Vagina (tissue), 2 donors: ENCODE measurements around the gene RPRML.

Experiments
- POLR2A ChIP-seq, 2 donors: fragments of 450-650 bp; IDR thresholded peaks; one replicate each; pipeline ENCODE4 v1.6.1; 2017; ENCODE audit warnings: antibody characterized with exemption in 2 of 2, mild to moderate bottlenecking in 2 of 2, moderate library complexity in 2 of 2
- TF ChIP-seq, protein P1 (sequence below), 3 experiments: fragments of 450-650 bp in 2 of 3; fragments of 200-600 bp in 1 of 3; sonication (generic) in 1 of 3; IDR thresholded peaks; one replicate each; pipeline ENCODE4 v1.5.1; 2017 to 2019; ENCODE audit warnings: antibody characterized with exemption in 3 of 3, mild to moderate bottlenecking in 2 of 3, moderate library complexity in 2 of 3

DNA sequence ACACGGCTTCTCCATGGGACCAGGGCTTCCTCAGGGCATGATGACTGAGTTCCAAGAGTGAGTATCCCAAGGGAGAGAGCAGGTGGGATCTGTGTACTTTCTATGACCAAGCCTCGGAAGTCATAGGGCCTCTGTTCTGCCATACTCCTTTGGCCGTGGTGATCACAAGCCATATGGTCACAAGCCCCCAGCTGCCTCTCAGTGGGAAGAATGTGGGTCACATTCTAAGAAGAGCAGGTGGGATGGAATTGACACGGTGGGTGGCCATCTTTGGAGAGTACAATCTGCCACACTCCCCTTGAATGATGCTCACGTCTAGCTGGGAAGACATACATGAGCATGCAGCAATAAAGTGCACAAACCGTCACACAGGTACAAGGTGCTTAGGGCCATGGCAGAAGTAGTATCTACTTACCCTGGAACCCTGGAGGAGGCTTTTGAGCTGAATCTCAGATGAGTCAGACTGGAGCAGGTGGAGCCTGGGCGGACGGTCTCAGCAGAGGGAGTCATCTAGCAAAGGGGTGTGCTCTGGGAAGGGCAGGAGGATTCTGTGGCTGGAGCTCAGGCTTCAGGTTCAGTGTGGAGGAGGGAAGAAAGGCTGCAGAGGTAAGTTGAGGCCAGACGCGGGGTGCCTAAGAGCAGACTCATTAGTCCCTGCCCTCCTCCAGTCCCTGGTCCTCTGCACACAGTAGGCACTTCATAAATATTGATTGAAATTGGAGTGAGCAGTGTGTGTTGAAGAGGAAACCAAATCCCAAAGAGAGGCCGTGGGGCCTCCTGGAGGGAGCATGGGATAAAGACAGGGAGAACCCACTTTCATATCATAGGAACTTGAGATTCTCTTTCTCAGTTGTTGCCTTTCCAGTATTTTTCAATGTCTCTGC, 29.5 kb downstream of the RPRML start:
- TF ChIP-seq, protein P1, sequence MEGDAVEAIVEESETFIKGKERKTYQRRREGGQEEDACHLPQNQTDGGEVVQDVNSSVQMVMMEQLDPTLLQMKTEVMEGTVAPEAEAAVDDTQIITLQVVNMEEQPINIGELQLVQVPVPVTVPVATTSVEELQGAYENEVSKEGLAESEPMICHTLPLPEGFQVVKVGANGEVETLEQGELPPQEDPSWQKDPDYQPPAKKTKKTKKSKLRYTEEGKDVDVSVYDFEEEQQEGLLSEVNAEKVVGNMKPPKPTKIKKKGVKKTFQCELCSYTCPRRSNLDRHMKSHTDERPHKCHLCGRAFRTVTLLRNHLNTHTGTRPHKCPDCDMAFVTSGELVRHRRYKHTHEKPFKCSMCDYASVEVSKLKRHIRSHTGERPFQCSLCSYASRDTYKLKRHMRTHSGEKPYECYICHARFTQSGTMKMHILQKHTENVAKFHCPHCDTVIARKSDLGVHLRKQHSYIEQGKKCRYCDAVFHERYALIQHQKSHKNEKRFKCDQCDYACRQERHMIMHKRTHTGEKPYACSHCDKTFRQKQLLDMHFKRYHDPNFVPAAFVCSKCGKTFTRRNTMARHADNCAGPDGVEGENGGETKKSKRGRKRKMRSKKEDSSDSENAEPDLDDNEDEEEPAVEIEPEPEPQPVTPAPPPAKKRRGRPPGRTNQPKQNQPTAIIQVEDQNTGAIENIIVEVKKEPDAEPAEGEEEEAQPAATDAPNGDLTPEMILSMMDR (IDR thresholded peaks at IDR 0.05), result no peak
- TF ChIP-seq POLR2A (IDR thresholded peaks at IDR 0.05), result no peak
